Measurements from ENCODE around the gene HOXC4.

HOXC4 gene

DNA sequence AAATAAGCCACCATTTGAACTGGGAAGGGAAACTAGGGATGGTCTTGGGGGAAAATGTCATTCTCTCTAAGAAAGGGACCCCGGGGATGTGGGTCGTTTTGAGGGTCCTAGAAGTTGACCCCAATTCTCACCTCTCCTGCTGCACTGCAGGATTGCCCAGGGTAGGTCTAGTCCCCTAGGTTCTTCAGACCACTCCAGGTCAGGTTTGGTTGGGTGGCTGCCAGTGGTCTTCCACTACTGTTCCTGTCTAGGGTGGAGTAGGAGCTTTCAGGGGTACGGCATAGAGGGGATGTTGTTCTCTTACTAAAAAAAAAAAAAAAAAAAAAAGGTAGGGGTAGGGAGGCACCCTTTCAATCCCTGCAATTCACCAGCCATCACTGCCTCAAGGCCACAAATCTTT is 37.6 kb upstream of the HOXC4 start:
- DNase-seq, result no peak

DNA sequence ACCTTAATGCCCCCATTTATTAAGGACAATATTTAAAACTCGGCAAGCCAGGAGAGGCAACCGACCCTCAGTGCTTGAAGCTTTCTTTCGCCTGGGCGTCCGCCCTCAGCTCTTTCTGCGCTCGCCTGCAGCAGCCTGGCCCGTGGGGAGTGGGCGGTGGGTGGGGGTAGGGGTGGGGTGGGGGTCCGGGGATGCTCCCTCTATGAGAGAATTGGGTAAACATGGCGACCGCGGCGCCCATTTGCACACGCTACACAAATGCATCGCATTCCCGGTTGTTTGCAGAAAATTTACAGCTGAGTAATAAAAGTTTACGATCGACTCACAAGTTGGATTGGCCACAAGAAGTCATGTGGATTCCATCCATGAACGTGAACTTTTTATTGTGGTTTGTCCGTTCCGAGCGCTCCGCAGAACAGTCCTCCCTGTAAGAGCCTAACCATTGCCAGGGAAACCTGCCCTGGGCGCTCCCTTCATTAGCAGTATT is 37.1 kb upstream of the HOXC4 start:
- no peak for DNase-seq

DNA sequence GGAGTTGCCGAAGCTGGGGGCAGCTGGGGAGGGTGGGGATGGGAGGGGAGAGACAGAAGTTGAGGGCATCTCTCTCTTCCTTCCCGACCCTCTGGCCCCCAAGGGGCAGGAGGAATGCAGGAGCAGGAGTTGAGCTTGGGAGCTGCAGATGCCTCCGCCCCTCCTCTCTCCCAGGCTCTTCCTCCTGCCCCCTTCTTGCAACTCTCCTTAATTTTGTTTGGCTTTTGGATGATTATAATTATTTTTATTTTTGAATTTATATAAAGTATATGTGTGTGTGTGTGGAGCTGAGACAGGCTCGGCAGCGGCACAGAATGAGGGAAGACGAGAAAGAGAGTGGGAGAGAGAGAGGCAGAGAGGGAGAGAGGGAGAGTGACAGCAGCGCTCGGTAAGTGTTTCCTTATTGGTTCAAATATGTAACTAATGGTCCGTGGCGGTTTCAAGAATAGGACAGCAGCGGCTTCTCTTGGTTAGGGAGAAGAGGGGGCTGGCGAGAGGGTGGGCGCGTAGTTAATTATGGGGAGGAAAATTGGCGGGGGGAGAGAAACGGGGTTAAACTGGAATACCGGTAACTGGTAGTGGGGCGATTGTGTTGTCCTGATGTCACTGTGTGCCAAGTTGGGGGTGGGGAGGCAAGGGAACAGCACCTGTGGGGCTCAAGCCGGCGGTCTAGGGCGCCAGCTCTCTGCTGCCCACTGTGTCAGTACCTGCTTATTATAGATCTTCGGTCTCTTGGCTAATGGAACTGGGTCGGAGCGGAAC is 36.4 kb upstream of the HOXC4 start:
- DNase-seq, result no peak

DNA sequence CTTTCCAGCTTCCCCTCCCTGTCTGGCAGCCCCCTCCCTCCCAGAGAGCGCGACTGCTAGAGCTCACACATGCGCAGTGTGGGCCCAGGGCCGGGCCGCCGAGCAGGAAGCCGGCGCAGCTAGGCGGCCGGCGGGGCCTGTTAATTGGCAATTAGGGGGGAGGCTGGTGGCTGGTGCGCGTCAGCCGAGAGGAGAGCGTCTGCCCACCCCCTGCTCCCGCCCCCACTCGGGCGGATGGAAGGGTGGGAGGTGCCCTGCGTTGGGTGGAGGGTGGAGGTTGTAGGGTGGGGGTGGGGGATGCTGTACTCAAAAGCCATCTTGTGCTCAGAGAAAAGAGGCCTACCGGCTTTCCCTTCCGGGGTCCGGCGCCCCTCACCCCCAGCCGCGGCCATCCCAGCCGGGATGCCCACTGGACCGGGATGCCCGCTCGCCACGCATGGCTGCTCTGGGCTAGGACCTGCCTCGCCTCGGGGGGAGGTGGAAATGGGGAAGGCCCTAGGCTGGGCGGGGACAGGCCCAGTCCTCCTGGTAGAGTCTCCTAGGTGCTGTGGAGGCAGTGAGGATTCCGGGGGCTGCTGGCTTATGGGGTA is 35.7 kb upstream of the HOXC4 start:
- DNase-seq, result peak in 2 of 4 experiments; percentile 45 to 57

DNA sequence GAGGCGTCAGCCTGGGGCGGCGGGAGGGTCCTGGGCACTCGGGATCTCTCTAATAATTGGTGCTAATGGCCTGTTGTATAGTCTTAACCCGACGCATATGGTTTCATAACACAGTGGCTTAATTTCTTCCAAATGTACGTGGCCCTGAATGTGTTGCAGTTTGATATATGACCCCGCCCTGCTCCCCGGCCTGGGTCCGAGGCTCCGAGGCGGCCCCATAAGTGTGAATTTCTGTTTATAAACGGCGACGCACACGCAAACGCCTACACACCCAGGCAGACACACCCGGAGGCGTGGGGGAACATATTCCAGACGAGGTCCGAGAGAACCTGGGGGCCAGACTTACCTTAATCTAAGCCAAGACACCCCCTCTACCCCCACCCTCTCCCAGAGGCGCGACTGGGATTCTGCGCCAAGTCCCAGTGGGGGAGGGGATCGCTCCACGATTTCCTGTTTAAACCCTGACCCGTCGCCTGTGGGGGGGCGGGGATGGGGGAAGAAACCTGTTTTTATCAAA is 35.1 kb upstream of the HOXC4 start:
- no peak for DNase-seq

DNA sequence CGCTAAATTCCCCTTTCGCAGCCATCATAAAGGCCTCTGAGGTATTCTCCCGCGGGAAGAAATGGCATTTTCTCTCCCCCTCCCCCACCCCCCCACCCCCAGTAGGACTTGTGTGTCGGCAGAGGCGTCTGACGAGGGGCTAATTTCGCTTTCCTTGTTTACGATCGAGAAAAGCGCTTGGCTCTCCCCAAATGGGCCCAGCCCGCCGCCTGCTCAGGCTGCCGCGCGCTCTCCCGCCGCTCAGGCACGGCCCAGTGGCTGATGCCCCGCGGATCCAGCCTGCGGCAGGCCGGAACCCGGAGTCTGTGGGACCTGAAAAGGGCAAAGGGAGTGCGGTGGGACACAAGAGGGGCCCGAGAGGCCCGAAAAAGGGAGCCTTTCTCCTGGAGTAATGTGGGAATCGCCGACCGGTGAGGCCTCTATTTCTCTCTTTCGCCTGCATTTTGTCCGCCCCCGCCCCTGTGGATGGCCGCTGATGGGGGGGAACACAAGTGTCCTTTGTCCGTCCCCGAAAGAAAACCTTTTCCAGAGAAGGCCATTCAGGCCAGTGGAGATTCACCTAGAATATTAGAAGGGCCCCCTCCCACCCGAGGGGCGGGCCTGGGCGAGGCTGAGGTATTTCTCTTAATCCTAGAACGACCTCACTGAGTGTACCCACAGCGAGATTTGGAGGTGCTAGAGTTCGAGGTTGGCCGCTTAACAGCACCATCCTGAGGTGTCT is 34.4 kb upstream of the HOXC4 start:
- no peak for DNase-seq

DNA sequence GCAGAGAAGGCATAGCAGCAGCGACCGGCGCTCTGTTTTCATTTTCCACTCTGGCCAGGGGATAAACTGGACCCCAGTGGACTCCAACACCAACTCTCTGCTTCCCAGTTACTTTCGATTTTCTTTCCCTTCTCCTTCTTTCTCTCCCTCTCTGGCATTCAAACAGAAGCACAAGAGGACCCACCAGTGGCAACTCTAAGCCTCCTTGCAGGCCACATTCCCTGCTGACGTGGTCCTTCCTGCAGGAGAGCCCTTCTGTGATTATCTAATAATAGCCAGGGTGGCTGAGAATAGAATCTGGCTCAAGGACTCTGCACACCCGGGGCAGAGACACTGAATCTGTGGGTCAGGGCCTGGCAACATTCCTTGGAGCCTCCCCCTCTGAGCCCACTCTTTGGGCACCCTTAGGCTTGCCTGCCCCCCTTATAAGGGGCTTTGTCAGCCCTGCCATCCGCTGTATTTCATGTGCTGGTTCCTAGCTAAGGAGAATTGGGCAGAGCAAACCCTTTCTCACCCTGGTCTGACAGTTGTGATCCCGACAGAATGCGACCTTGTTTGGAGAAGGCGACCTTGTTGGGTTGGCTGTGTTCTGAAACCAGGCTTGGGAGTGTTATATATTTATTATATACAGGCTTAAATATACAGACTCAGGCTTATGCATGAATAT is 33.6 kb upstream of the HOXC4 start:
- no peak for DNase-seq

DNA sequence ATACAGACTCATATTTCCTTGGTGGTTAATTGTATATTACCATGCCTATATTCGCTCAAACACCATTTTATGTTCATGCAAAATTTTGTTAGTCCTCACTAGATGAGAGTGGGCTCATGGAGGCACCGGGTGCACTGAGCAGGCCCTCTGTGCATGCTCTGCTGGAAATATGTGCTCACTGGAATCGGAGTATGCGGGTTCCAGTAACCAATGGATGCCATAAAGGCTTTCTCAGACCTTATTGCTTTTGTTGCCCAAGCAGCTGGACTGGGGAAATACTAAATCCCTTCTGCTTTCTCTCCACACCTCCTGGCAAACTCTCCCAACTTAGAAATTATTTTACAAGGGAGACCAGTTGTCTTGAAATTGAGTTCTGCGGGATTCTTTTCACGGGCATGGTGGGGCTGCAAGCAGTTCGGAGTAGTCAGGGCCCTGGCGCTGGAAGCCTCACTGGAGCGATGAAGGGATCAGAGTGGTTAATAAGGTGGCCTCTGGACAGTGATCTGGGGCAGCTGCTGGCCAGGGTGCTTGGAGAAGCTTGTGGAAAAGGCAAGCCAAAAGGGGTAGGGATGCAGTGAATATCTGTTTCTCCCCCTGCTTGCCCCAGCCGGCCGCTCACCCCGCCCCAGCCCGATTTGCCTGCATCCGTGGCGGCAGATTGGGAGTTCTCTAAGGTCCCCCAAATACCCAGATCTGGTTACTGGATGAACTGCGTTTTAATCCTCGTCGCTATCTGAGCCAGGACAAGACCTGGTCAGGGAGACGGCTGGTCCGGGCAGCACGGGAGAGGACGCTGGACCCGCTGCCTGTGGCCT is 32.8 kb upstream of the HOXC4 start:
- no peak for DNase-seq

DNA sequence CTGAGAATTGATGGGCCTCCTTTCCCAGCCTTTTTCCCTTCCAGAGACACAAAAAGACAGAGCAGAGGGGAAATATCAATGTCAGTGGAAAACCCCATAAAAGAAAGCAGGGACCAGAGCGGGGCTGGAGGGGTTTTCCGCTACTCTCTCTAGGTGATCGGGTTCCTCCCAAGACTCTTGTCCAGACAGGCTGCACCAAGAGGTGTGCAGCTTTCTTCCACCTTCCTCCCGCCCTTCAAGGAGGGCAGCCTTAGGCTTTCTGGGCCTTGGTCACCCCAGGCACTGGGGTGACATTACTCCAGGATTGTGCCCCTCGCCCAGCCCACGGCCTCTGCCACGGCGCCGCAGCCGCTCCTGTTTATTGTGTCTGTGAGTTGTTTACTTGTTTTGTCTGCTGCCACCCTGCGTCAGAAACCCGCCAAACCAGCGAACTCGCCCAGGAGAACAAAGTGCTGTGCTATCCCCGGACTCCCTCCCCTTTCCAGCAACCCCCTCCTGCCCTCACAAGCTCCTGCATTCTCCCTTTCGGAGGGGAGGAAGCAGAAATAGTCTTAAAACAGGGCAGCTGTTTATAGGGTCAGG is 32.1 kb upstream of the HOXC4 start:
- DNase-seq, result no peak

DNA sequence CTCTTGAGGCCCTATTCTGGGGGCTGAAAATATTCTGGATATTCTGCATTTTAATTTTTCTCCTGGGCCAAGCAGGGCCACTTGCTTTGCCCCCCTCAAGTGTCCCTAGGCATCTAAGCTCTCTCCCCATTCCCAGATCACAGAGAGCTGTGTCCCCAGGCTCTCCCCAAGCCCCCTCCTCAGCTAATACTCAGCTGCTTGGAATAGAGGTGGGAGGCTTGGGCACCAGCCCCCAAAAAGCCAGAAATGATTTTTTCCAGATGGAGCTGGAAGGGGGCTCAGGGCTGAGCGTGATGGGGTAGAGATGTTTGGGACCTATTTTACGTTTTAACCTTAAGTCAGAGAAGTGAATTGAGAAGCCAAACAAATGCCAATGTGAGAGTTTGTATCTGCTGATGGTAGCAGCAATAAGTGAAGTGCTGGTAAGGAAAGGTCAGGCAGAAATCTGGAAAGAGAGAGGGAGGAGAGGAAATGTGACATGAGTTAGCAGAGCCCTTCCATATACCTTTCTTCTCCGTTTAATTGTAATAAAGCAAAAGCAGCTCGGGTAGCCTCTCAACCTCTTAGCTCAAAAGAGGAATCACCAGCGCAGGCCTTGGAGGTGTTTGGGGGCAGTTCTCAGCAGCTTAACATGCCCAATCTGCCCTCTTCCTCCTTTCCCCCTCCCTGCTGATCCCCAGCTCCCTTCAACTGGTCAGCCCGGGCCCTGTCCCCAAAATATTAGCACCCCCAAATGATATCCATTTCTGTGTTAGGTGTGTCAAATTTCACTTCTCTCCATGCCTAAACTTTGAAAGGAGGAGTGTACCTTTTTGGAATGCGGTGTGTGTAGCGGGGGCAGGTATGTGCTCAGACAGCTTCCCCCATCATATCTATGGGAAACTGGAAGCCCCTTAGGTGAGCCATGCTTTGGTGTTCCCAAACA is 30.4 kb upstream of the HOXC4 start:
- DNase-seq, result no peak

DNA sequence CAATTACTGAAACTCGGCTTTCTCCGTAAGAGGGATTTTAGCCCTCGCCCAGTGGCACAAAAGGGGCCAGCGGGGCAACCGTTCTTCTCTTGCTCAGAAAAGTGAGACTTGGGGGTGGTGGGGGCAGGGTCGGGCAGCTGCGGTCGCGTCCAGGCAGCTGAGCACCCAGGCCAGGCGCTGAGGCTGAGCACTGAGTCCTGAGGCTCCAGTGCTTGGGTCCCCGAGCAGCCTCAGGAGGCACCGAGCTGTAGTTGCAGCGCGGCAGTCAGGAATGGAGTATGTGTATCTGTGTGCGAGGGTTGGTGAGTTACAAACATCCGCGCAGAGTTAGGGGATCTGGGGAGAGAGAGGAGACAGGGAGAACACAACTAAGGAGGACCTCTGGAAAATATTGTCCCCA is 29.5 kb upstream of the HOXC4 start:
- no peak for DNase-seq

DNA sequence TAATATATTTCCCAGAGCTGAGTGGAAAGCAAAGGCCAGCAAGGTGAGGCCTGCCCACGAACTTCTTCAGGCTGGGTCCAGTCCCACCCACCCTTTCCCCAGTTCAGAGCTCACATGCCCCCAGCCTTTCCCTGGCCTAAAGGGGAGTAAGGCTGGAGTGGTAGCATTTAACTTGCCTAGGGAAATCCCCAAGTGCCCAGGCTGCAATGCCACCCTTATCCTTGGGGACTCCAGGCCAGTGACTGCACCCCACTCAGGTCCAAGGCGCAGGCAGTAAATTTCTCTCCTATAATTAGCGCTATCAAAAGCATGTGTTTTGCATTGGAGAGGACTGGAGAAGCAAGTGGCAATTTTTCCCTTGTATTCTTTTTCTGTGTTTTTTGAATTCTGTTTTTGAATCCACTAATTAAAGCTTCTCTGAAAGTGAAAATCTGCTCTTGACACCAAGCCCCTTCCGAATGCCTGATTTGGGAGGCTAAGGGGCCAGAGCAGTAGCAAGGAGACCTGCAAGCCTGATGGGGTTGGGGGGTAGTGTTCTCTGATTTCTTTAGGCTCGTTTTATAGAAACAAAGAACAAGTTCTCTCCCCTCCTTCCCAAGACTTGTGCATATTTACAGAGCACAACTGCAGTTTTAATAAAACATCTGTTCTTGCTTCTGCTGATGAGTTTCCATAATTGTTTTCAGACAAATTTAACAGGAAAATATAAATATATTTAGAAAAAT is 28.9 kb upstream of the HOXC4 start:
- no peak for DNase-seq

DNA sequence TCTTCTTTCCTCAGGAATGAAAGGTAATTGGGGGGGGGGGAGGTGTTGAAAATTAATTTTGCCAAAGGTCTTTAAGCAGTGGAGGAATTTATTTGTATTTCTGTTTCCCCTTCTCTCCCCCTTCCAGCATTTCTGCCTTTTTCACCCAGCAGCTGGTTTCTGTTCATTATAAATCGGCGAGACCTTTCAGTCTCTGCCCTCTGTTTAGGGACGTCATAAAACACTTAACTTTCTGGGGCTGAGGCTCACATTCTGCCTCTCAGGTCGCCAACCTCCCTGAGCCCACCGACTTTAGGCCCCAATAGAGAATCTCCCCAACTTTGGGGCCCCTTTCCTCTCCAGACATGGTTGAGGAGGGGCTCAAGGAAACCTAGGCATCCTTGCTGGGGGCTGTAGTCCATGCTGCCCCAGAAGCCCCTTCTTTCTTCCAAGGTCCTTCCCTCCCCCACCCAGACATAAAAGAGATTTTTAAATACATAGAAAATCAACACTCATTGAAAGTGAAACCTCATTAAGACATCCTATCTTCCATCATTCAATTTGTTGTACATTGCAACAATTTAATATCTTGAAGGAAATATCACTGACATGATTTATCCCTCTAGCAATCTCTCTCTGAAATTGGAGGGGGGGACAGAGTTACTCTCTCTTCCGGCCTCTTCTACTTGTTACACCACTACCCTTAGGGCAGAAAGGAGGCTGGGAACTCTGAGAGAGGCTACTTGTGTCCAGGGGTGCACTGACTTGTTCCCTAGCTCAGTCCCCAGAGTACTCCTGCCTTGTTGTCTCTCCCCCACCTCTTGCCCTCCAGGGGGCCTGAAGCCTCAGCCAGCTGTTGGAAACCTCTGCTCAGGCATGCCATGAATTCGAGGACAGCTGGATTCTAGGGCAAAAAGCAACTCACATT is 27.9 kb upstream of the HOXC4 start:
- no peak for DNase-seq

DNA sequence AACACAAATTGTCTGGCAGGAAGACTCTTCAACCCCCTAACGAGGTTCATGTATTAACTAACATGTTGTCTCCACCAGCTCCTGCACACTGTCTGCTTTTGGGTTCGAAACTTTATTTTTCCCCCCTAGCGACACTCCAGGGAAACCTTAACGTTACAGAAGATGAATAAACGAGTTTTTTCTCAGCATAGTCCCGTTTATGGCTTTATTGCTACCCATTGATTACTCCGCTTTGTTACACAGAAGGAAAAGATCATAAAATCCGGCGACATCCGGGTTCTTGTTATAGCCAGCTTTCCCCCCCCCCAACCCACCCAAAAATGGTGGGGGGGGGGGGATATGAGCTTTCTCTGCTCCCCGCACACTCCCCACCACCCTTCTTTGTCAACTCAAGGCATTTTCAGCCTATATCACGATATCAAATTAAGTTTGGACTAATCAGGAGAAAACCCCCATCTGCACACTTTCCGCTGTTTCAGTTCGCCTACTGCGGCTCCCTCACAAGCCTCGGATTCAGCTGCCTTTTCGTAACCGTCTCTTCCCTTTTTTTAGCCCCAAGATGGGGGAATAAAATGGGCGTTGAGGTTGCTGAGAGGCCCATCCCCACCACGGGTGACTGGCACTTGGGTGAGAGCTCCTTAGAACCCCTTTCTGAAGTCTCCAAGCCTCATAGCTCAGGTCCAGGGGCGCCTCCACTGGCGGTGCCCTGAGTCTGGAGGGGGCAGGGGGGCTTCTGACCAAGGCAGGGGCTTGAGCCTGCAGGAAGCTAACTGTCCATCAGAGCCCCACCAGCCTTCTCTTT is 26.8 kb upstream of the HOXC4 start:
- DNase-seq, result no peak

DNA sequence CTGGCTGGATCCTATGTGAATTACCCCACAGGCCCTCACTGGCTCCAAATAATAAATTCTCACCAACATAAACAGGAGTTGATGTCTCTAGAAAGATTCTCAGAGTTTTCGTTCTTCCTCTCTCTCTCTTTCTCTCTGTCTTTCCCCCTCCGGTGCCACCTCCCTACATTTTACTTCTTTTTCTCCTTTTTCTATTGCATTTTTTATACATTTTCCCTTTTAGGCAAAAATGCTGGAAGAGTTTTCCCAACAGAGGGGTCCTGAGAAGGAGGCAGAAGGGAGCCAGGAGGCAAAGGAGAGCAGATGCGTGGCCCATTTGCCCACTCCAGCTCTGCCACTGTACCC is 26.2 kb upstream of the HOXC4 start:
- no peak for DNase-seq

DNA sequence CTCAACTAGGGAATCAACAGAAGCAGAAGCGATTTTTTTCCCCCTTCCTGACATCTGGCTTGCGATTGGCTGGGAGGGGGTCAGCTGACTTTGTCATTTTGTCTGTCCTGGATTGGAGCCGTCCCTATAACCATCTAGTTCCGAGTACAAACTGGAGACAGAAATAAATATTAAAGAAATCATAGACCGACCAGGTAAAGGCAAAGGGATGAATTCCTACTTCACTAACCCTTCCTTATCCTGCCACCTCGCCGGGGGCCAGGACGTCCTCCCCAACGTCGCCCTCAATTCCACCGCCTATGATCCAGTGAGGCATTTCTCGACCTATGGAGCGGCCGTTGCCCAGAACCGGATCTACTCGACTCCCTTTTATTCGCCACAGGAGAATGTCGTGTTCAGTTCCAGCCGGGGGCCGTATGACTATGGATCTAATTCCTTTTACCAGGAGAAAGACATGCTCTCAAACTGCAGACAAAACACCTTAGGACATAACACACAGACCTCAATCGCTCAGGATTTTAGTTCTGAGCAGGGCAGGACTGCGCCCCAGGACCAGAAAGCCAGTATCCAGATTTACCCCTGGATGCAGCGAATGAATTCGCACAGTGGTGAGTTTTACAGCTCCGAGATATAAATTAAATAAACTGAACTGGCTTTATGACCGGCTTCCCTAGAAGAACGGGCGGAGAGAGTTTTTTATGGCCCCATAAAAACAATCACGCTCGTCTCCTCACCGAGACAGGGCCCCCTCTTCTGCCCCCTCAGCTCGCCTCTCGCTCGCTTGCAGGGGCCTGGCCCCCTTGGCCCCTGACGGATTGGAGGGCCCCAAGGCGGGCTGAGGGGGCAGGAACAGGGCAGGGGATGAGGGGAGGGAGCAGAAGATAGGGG is 25.1 kb upstream of the HOXC4 start, which contains the start of gene HOXC6:
TSS of gene HOXC6 (plus strand) at position 127 of the 888 bp plus-strand sequence. CDS start at position 209, 82 bp downstream.
- no peak for DNase-seq
